ENCODE data around the gene CHCHD1. TPM values are rescaled to one million over a fixed set of nuclear protein-coding genes. Genes with fewer than 3 reads are reported as not detected.
"Not testable (repeated sequence)": the region's sequence is repeated elsewhere in the genome, so short reads cannot be mapped to it uniquely, and the experiment has no call there.

The CHCHD1 gene
- total RNA-seq, 1 donor from 2014 or later: 25.3 TPM

DNA sequence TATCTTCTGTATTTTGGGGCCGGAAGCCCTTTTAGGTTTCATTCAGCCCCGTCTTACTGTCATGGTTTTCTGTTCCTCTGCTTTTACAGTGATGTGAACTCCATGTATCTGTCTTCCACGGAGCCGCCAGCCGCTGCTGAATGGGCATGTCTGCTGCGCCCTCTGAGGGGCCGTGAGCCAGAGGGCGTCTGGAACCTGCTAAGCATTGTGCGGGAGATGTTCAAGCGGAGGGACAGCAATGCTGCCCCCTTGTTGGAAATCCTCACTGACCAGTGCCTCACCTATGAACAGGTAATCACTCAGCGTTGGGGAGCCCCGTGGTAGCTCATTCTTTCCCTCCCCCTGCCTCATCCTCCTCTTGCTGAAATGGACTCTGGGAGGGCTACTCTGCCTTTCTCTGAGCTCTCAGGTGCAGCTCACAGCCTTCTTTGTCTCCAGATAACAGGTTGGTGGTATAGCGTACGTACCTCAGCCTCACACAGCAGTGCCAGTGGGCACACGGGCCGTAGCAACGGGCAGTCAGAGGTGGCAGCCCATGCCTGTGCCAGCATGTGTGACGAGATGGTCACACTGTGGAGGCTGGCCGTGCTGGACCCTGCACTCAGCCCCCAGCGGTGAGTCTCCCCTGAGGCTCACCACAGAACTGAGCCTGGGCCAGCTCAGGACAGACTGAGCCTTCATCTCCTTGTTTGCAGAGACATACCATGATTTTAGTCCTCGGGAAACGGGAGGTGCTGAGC lies 9.2 kb downstream of the CHCHD1 start:
- Mint-ChIP-seq H3K4me1 (ENCODE audit: low read depth, unreplicated experiment) (peaks cover 9% of the 10 kb centered on the region), H3K27ac (ENCODE audit: unreplicated experiment) (no peak overlapping the region), H3K36me3 (ENCODE audit: low read depth, unreplicated experiment) (peaks cover 34% of the 10 kb centered on the region), H3K4me3 (ENCODE audit: unreplicated experiment) (no peak overlapping the region), H3K27me3 (ENCODE audit: low read depth, unreplicated experiment) (no peaks in the 10 kb centered on the region), H3K9me3 (ENCODE audit: unreplicated experiment) (no peaks in the 10 kb centered on the region)
- peaks cover 36% of the 10 kb centered on the region for H3K36me3 ChIP-seq (ENCODE audit: insufficient read depth, low read length)
- no peak overlapping the region for H3K4me2 ChIP-seq (ENCODE audit: low read length)
- no peak overlapping the region for H3K4me3 ChIP-seq (ENCODE audit: insufficient read depth, low read depth, low read length)
- no peak overlapping the region for H3K9ac ChIP-seq (ENCODE audit: low read length)
- peaks cover 10% of the 10 kb centered on the region for H3K4me1 ChIP-seq (ENCODE audit: insufficient read depth, low read length)
- H3K27me3 ChIP-seq (ENCODE audit: insufficient read depth, low read length): no peaks in the 10 kb centered on the region
- no peak overlapping the region for H2AFZ ChIP-seq (ENCODE audit: low read depth, low read length)
- no peak overlapping the region for H3K27ac ChIP-seq (ENCODE audit: low read depth, low read length)
- TF ChIP-seq, protein P1, sequence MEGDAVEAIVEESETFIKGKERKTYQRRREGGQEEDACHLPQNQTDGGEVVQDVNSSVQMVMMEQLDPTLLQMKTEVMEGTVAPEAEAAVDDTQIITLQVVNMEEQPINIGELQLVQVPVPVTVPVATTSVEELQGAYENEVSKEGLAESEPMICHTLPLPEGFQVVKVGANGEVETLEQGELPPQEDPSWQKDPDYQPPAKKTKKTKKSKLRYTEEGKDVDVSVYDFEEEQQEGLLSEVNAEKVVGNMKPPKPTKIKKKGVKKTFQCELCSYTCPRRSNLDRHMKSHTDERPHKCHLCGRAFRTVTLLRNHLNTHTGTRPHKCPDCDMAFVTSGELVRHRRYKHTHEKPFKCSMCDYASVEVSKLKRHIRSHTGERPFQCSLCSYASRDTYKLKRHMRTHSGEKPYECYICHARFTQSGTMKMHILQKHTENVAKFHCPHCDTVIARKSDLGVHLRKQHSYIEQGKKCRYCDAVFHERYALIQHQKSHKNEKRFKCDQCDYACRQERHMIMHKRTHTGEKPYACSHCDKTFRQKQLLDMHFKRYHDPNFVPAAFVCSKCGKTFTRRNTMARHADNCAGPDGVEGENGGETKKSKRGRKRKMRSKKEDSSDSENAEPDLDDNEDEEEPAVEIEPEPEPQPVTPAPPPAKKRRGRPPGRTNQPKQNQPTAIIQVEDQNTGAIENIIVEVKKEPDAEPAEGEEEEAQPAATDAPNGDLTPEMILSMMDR (IDR thresholded peaks at IDR 0.05; ENCODE audit: insufficient read depth, low read depth, low read length): no peak
- TF ChIP-seq EZH2 (IDR thresholded peaks at IDR 0.05; ENCODE audit: insufficient read depth, low read length): no peak
- DNase-seq (ENCODE audit: low read depth): no peak
- no peaks in the 10 kb centered on the region for H3K9me3 ChIP-seq (ENCODE audit: insufficient read depth, low read depth, low read length)
- H3K79me2 ChIP-seq (ENCODE audit: insufficient read depth, low read length): peaks cover 35% of the 10 kb centered on the region
- FAIRE-seq: no peak
- peaks cover 51% of the 10 kb centered on the region for H4K20me1 ChIP-seq (ENCODE audit: insufficient read depth, low read length)

DNA sequence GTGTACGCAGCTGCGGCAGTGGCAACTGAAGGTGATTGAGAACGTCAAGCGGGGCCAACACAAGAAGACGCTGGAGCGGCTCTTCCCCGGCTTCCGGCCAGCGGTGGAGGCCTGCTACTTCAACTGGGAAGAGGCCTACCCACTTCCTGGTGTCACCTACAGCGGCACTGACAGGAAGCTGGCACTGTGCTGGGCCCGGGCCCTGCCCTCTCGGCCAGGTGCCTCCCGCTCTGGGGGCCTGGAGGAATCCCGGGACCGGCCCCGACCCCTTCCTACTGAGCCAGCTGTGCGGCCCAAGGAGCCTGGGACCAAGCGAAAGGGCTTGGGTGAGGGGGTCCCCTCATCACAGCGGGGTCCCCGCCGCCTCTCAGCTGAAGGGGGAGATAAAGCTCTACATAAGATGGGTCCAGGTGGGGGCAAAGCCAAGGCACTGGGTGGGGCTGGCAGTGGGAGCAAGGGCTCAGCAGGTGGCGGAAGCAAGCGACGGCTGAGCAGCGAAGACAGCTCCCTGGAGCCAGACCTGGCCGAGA lies 10.1 kb downstream of the CHCHD1 start:
- Histone ChIP-seq H3K27me3 (ENCODE audit: insufficient read depth, low read length) (no peaks in the 10 kb centered on the region), H3K79me2 (ENCODE audit: insufficient read depth, low read length) (peaks cover 26% of the 10 kb centered on the region), H3K27ac (ENCODE audit: low read depth, low read length) (no peak overlapping the region), H3K36me3 (ENCODE audit: insufficient read depth, low read length) (peaks cover 41% of the 10 kb centered on the region), H3K9me3 (ENCODE audit: insufficient read depth, low read depth, low read length) (no peaks in the 10 kb centered on the region), H4K20me1 (ENCODE audit: insufficient read depth, low read length) (peaks cover 50% of the 10 kb centered on the region), H3K4me1 (ENCODE audit: insufficient read depth, low read length) (peaks cover 5% of the 10 kb centered on the region), H3K4me2 (ENCODE audit: low read length) (no peak overlapping the region), H3K9ac (ENCODE audit: low read length) (no peak overlapping the region), H2AFZ (ENCODE audit: low read depth, low read length) (no peak overlapping the region), H3K4me3 (ENCODE audit: insufficient read depth, low read depth, low read length) (no peak overlapping the region)
- no peak overlapping the region for H3K4me3 Mint-ChIP-seq (ENCODE audit: unreplicated experiment)
- FAIRE-seq: no peak
- H3K36me3 Mint-ChIP-seq (ENCODE audit: low read depth, unreplicated experiment): peaks cover 36% of the 10 kb centered on the region
- H3K9me3 Mint-ChIP-seq (ENCODE audit: unreplicated experiment): no peaks in the 10 kb centered on the region
- DNase-seq (ENCODE audit: low read depth): no peak
- TF ChIP-seq EZH2 (IDR thresholded peaks at IDR 0.05; ENCODE audit: insufficient read depth, low read length): no peak
- TF ChIP-seq, protein P1 (IDR thresholded peaks at IDR 0.05; ENCODE audit: insufficient read depth, low read depth, low read length): no peak
- no peak overlapping the region for H3K27ac Mint-ChIP-seq (ENCODE audit: unreplicated experiment)
- H3K27me3 Mint-ChIP-seq (ENCODE audit: low read depth, unreplicated experiment): no peaks in the 10 kb centered on the region
- H3K4me1 Mint-ChIP-seq (ENCODE audit: low read depth, unreplicated experiment): peaks cover 5% of the 10 kb centered on the region

DNA sequence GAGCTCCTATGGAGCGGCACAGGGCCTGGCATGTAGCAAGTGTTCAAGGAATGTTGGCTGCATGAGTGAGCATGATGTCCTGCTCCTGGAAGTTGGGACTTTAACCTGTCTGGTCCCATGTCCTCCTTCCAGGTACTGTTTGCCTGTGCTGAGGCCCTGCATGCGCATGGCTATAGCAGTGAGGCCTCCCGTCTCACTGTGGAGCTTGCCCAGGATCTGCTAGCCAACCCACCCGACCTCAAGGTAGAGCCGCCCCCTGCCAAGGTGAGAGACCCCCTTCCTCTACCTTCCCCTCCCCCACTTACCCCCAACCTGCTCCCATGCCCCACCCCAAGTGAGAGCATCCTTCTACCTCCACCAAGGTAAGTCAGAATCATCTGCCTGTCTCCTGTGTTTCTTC lies 11.6 kb downstream of the CHCHD1 start:
- no peak for TF ChIP-seq EZH2 (IDR thresholded peaks at IDR 0.05; ENCODE audit: insufficient read depth, low read length)
- TF ChIP-seq, protein P1 (IDR thresholded peaks at IDR 0.05; ENCODE audit: insufficient read depth, low read depth, low read length): no peak
- H3K4me3 ChIP-seq (ENCODE audit: insufficient read depth, low read depth, low read length): no peak overlapping the region
- H3K4me1 Mint-ChIP-seq (ENCODE audit: low read depth, unreplicated experiment): no peaks in the 10 kb centered on the region
- no peaks in the 10 kb centered on the region for H3K9me3 Mint-ChIP-seq (ENCODE audit: unreplicated experiment)
- H3K9me3 ChIP-seq (ENCODE audit: insufficient read depth, low read depth, low read length): no peaks in the 10 kb centered on the region
- H3K4me1 ChIP-seq (ENCODE audit: insufficient read depth, low read length): no peaks in the 10 kb centered on the region
- H3K27ac Mint-ChIP-seq (ENCODE audit: unreplicated experiment): no peak overlapping the region
- H3K9ac ChIP-seq (ENCODE audit: low read length): no peak overlapping the region
- H3K27me3 ChIP-seq (ENCODE audit: insufficient read depth, low read length): no peaks in the 10 kb centered on the region
- no peak overlapping the region for H2AFZ ChIP-seq (ENCODE audit: low read depth, low read length)
- H3K27me3 Mint-ChIP-seq (ENCODE audit: low read depth, unreplicated experiment): no peaks in the 10 kb centered on the region
- no peak overlapping the region for H3K27ac ChIP-seq (ENCODE audit: low read depth, low read length)
- DNase-seq (ENCODE audit: low read depth) (no peak), FAIRE-seq (no peak)
- H3K79me2 ChIP-seq (ENCODE audit: insufficient read depth, low read length): peaks cover 11% of the 10 kb centered on the region
- peaks cover 44% of the 10 kb centered on the region for H3K36me3 Mint-ChIP-seq (ENCODE audit: low read depth, unreplicated experiment)
- peaks cover 40% of the 10 kb centered on the region for H4K20me1 ChIP-seq (ENCODE audit: insufficient read depth, low read length)
- H3K4me3 Mint-ChIP-seq (ENCODE audit: unreplicated experiment): no peak overlapping the region
- H3K4me2 ChIP-seq (ENCODE audit: low read length): no peak overlapping the region
- peaks cover 46% of the 10 kb centered on the region for H3K36me3 ChIP-seq (ENCODE audit: insufficient read depth, low read length)

GRCh38 chr10:73795491-73795890 lies 13.6 kb downstream of the CHCHD1 start:
- not testable (repeated sequence) for FAIRE-seq; H3K27me3 ChIP-seq (ENCODE audit: insufficient read depth, low read length); H3K27ac ChIP-seq (ENCODE audit: low read depth, low read length); H3K4me2 ChIP-seq (ENCODE audit: low read length); H3K27me3 Mint-ChIP-seq (ENCODE audit: low read depth, unreplicated experiment); H3K4me1 ChIP-seq (ENCODE audit: insufficient read depth, low read length); H3K27ac Mint-ChIP-seq (ENCODE audit: unreplicated experiment); H3K4me3 Mint-ChIP-seq (ENCODE audit: unreplicated experiment); H3K4me1 Mint-ChIP-seq (ENCODE audit: low read depth, unreplicated experiment); H3K9me3 ChIP-seq (ENCODE audit: insufficient read depth, low read depth, low read length); DNase-seq (ENCODE audit: low read depth); H3K79me2 ChIP-seq (ENCODE audit: insufficient read depth, low read length); H3K4me3 ChIP-seq (ENCODE audit: insufficient read depth, low read depth, low read length); H2AFZ ChIP-seq (ENCODE audit: low read depth, low read length); H3K9me3 Mint-ChIP-seq (ENCODE audit: unreplicated experiment); H3K9ac ChIP-seq (ENCODE audit: low read length)
- Histone ChIP-seq H4K20me1 (ENCODE audit: insufficient read depth, low read length) (peaks cover 27% of the 10 kb centered on the region), H3K36me3 (ENCODE audit: insufficient read depth, low read length) (peaks cover 38% of the 10 kb centered on the region)
- peaks cover 37% of the 10 kb centered on the region for H3K36me3 Mint-ChIP-seq (ENCODE audit: low read depth, unreplicated experiment)
